Activated CD4-positive, alpha-beta T cell treated with anti-CD3 and anti-CD28 coated beads for 36 hours (primary cell): ENCODE results near the gene OR51E2. TPM values are rescaled to one million over a fixed set of nuclear protein-coding genes. Genes with fewer than 3 reads are reported as not detected.

Source experiments
- ATAC-seq: fragments of 200-7000 bp; cut with Tn5 transposase; one replicate; pipeline ENCODE4 v1.10.0; 2021; ENCODE audit warnings: mild to moderate bottlenecking, moderate library complexity
- CTCF ChIA-PET: fragments of 350-600 bp; sonication (Branson Sonifier 250); formaldehyde crosslinking; loops from one replicate; lab custom pipeline; 2021; ENCODE audit warnings: antibody characterized with exemption; lab: Charles Lee
- POLR2A ChIA-PET: fragments of 350-600 bp; sonication (Branson Sonifier 250); formaldehyde crosslinking; loops from one replicate; lab custom pipeline; 2021; ENCODE audit warnings: antibody characterized with exemption, inconsistent platforms; lab: Charles Lee
- DNase-seq: peaks from one replicate; pipeline ENCODE4 v3.0.0-alpha.2; 2020
- H3K27ac Mint-ChIP-seq: one replicate; pipeline ENCODE4 v1.8.0; 2021; ENCODE audit warnings: mixed read lengths
- H3K27me3 Mint-ChIP-seq: one replicate; pipeline ENCODE4 v1.8.0; 2021; ENCODE audit warnings: mixed read lengths
- H3K36me3 Mint-ChIP-seq: one replicate; pipeline ENCODE4 v1.8.0; 2021; ENCODE audit warnings: low read depth, mixed read lengths
- H3K4me1 Mint-ChIP-seq: one replicate; pipeline ENCODE4 v1.8.0; 2021; ENCODE audit warnings: mixed read lengths
- H3K4me3 Mint-ChIP-seq: one replicate; pipeline ENCODE4 v1.8.0; 2021; ENCODE audit warnings: mild to moderate bottlenecking, moderate library complexity, mixed read lengths
- H3K9me3 Mint-ChIP-seq: one replicate; pipeline ENCODE4 v1.8.0; 2021; ENCODE audit warnings: low read depth, mixed read lengths
- intact Hi-C, 2 experiments: fragments of 100-400 bp; cut with DNase I in 1 of 2; cut with micrococcal nuclease in 1 of 2; formaldehyde crosslinking; loops; one replicate each; pipeline versions ENCODE4 v1.14.2 to v1.15.1; 2022 to 2024; cut with DNase I, micrococcal nuclease
- total RNA-seq, 2 experiments: library from RNA; stranded (reverse); gene quantifications; one replicate each; pipeline ENCODE4 v1.2.3, GENCODE V29; 2021

Gene OR51E2
- total RNA-seq, 2 experiments from 2014 or later = not detected

- Mint-ChIP-seq H3K9me3 (no peaks in the 10 kb centered on the region), H3K4me1 (no peaks in the 10 kb centered on the region), H3K27ac (no peak overlapping the region), H3K36me3 (no peaks in the 10 kb centered on the region), H3K4me3 (no peak overlapping the region), H3K27me3 (no peaks in the 10 kb centered on the region)
- intact Hi-C loops = no loop called here
- DNase-seq (no peak), ATAC-seq (no peak)
- ChIA-PET POLR2A (no interaction called here), CTCF (no interaction called here)
Measured at GRCh38 chr11:4684631-4685285, 12.9 kb downstream of the OR51E2 start.

GRCh38 chr11:4682623-4683419 is 14.8 kb downstream of the OR51E2 start:
- H3K4me3 Mint-ChIP-seq = no peak overlapping the region
- no peaks in the 10 kb centered on the region for H3K36me3 Mint-ChIP-seq
- no peaks in the 10 kb centered on the region for H3K27me3 Mint-ChIP-seq
- ChIA-PET POLR2A (no interaction called here), CTCF (interaction anchor here (1.1 kb wide), 1 partner anchor 56 kb away, joined by 4 read pairs; no protein-coding TSS in a partner anchor)
- DNase-seq (no peak), ATAC-seq (no peak)
- intact Hi-C loops = no loop called here
- no peaks in the 10 kb centered on the region for H3K4me1 Mint-ChIP-seq
- H3K9me3 Mint-ChIP-seq = no peaks in the 10 kb centered on the region
- no peak overlapping the region for H3K27ac Mint-ChIP-seq

GRCh38 chr11:4680341-4680740 is 17.3 kb downstream of the OR51E2 start:
- Mint-ChIP-seq H3K27ac (no peak overlapping the region), H3K4me1 (no peaks in the 10 kb centered on the region), H3K9me3 (no peaks in the 10 kb centered on the region), H3K4me3 (no peak overlapping the region), H3K36me3 (no peaks in the 10 kb centered on the region), H3K27me3 (peaks cover 7% of the 10 kb centered on the region)
- no peak for ATAC-seq
- DNase-seq = no peak
- CTCF ChIA-PET = interaction anchor here (1.1 kb wide), 1 partner anchor 8 kb away, joined by 3 read pairs; no protein-coding TSS in a partner anchor
- intact Hi-C loops = no loop called here
- POLR2A ChIA-PET = no interaction called here

- no peak overlapping the region for H3K27ac Mint-ChIP-seq
- ChIA-PET CTCF (no interaction called here), POLR2A (no interaction called here)
- intact Hi-C loops = no loop called here
- H3K4me3 Mint-ChIP-seq = no peak overlapping the region
- H3K4me1 Mint-ChIP-seq = no peaks in the 10 kb centered on the region
- H3K36me3 Mint-ChIP-seq = no peaks in the 10 kb centered on the region
- H3K27me3 Mint-ChIP-seq = peaks cover 9% of the 10 kb centered on the region
- ATAC-seq (no peak), DNase-seq (no peak)
- H3K9me3 Mint-ChIP-seq = no peaks in the 10 kb centered on the region
Measured at GRCh38 chr11:4677948-4678347, 19.7 kb downstream of the OR51E2 start.

GRCh38 chr11:4673781-4674180 is 23.9 kb downstream of the OR51E2 start:
- CTCF ChIA-PET = no interaction called here
- Mint-ChIP-seq H3K4me3 (no peak overlapping the region), H3K27ac (no peak overlapping the region), H3K9me3 (no peaks in the 10 kb centered on the region), H3K27me3 (peaks cover 16% of the 10 kb centered on the region), H3K36me3 (no peaks in the 10 kb centered on the region), H3K4me1 (no peaks in the 10 kb centered on the region)
- ATAC-seq (no peak), DNase-seq (no peak)
- POLR2A ChIA-PET = no interaction called here
- intact Hi-C loops = no loop called here

- ChIA-PET CTCF (interaction anchor here (0.8 kb wide), 1 partner anchor 8 kb away, joined by 3 read pairs; no protein-coding TSS in a partner anchor), POLR2A (no interaction called here)
- peaks cover 18% of the 10 kb centered on the region for H3K27me3 Mint-ChIP-seq
- no peak overlapping the region for H3K27ac Mint-ChIP-seq
- H3K4me3 Mint-ChIP-seq = no peak overlapping the region
- ATAC-seq = no peak
- intact Hi-C loops = no loop called here
- DNase-seq = no peak
- H3K9me3 Mint-ChIP-seq = no peaks in the 10 kb centered on the region
- H3K36me3 Mint-ChIP-seq = no peaks in the 10 kb centered on the region
- no peaks in the 10 kb centered on the region for H3K4me1 Mint-ChIP-seq
Measured at GRCh38 chr11:4672470-4672869, 25.2 kb downstream of the OR51E2 start.

GRCh38 chr11:4671741-4672140 is 25.9 kb downstream of the OR51E2 start:
- Mint-ChIP-seq H3K4me1 (no peaks in the 10 kb centered on the region), H3K27me3 (peaks cover 21% of the 10 kb centered on the region), H3K4me3 (no peak overlapping the region), H3K36me3 (no peaks in the 10 kb centered on the region), H3K9me3 (no peaks in the 10 kb centered on the region), H3K27ac (no peak overlapping the region)
- DNase-seq (no peak), ATAC-seq (no peak)
- intact Hi-C loops = no loop called here
- POLR2A ChIA-PET = no interaction called here
- CTCF ChIA-PET = interaction anchor here (0.8 kb wide), 1 partner anchor 9 kb away, joined by 3 read pairs; no protein-coding TSS in a partner anchor

- ATAC-seq = no peak
- DNase-seq = no peak
- peaks cover 14% of the 10 kb centered on the region for H3K27me3 Mint-ChIP-seq
- no peaks in the 10 kb centered on the region for H3K4me1 Mint-ChIP-seq
- ChIA-PET CTCF (no interaction called here), POLR2A (no interaction called here)
- no peaks in the 10 kb centered on the region for H3K9me3 Mint-ChIP-seq
- H3K27ac Mint-ChIP-seq = no peak overlapping the region
- H3K36me3 Mint-ChIP-seq = no peaks in the 10 kb centered on the region
- intact Hi-C loops = no loop called here
- H3K4me3 Mint-ChIP-seq = no peak overlapping the region
Measured at GRCh38 chr11:4665424-4665823, 32.2 kb downstream of the OR51E2 start.

- H3K4me1 Mint-ChIP-seq = no peaks in the 10 kb centered on the region
- no peak overlapping the region for H3K27ac Mint-ChIP-seq
- DNase-seq (no peak), ATAC-seq (no peak)
- H3K36me3 Mint-ChIP-seq = no peaks in the 10 kb centered on the region
- H3K27me3 Mint-ChIP-seq = peaks cover 14% of the 10 kb centered on the region
- CTCF ChIA-PET = no interaction called here
- POLR2A ChIA-PET = no interaction called here
- intact Hi-C loops = no loop called here
- H3K9me3 Mint-ChIP-seq = no peaks in the 10 kb centered on the region
- no peak overlapping the region for H3K4me3 Mint-ChIP-seq
Measured at GRCh38 chr11:4664786-4665185, 32.9 kb downstream of the OR51E2 start.

GRCh38 chr11:4664183-4664582 is 33.5 kb downstream of the OR51E2 start:
- Mint-ChIP-seq H3K4me1 (no peaks in the 10 kb centered on the region), H3K9me3 (no peaks in the 10 kb centered on the region), H3K4me3 (no peak overlapping the region), H3K36me3 (no peaks in the 10 kb centered on the region), H3K27ac (no peak overlapping the region), H3K27me3 (peaks cover 14% of the 10 kb centered on the region)
- ATAC-seq (no peak), DNase-seq (no peak)
- POLR2A ChIA-PET = no interaction called here
- intact Hi-C loops = no loop called here
- CTCF ChIA-PET = no interaction called here

- DNase-seq = no peak
- no peak for ATAC-seq
- H3K4me1 Mint-ChIP-seq = no peaks in the 10 kb centered on the region
- intact Hi-C loops = no loop called here
- no peak overlapping the region for H3K27ac Mint-ChIP-seq
- H3K27me3 Mint-ChIP-seq = peaks cover 14% of the 10 kb centered on the region
- no peak overlapping the region for H3K4me3 Mint-ChIP-seq
- ChIA-PET CTCF (no interaction called here), POLR2A (no interaction called here)
- no peaks in the 10 kb centered on the region for H3K9me3 Mint-ChIP-seq
- no peaks in the 10 kb centered on the region for H3K36me3 Mint-ChIP-seq
Measured at GRCh38 chr11:4662876-4663275, 34.8 kb downstream of the OR51E2 start.
